Cardiac muscle cell (in vitro differentiated cells and primary cell): Measurements from ENCODE around the gene CRTC2. TPM values are rescaled to one million over a fixed set of nuclear protein-coding genes. Genes with fewer than 3 reads are reported as not detected.

Experiments used
- DNase-seq, 2 donors: peaks; one replicate each; pipeline versions ENCODE4 v3.0.0 to v3.0.0-alpha.2; 2010 to 2017; ENCODE audit warnings: low read depth in 1 of 2, low spot score in 1 of 2
- H3K27ac ChIP-seq: fragments of 200-600 bp; sonication (generic); 2 replicates; pipeline ENCODE4 v1.5.1; 2016
- H3K27me3 ChIP-seq: fragments of 200-600 bp; sonication (generic); 2 replicates; pipeline ENCODE4 v1.6.0; 2016; ENCODE audit warnings: control low read depth
- H3K36me3 ChIP-seq: fragments of 200-600 bp; sonication (generic); 2 replicates; pipeline ENCODE4 v1.5.1; 2016; ENCODE audit warnings: control low read depth
- H3K4me1 ChIP-seq: fragments of 200-600 bp; sonication (generic); 2 replicates; pipeline ENCODE4 v1.8.1; 2017; ENCODE audit warnings: low read depth, mild to moderate bottlenecking, mixed run types
- H3K4me3 ChIP-seq: fragments of 200-600 bp; sonication (generic); 2 replicates; pipeline ENCODE4 v1.5.1; 2016; ENCODE audit warnings: mild to moderate bottlenecking
- H3K9me3 ChIP-seq: fragments of 200-600 bp; sonication (generic); 2 replicates; pipeline ENCODE4 v1.5.1; 2017; ENCODE audit warnings: low read depth, mild to moderate bottlenecking, control low read depth
- CTCF ChIP-seq: IDR thresholded peaks from 2 replicates; pipeline ENCODE4 v1.5.1; 2012; ENCODE audit warnings: low read depth, mild to moderate bottlenecking, low read length
- polyA plus RNA-seq: library from polyadenylated mRNA; unstranded; fragments of >200 nt; fragmentation: Nextera tagmentation; extraction: Ambion mirVana; gene quantifications from 2 replicates; pipeline ENCODE4 v1.2.1, GENCODE V29; 2016
- total RNA-seq: library from RNA; depleted of rRNA; stranded (reverse); fragments of >200 nt; gene quantifications from 2 replicates; pipeline ENCODE4 v1.2.3, GENCODE V29; 2016

The CRTC2 gene
- total and polyA plus RNA-seq, 2 experiments from 2014 or later: 17.9 to 24.8 TPM

GRCh38 chr1:153962088-153963029 is 3.9 kb upstream of the CRTC2 start:
- no peak for TF ChIP-seq CTCF
- Histone ChIP-seq H3K27me3 (no peaks in the 10 kb centered on the region), H3K36me3 (peaks cover 6% of the 10 kb centered on the region), H3K9me3 (no peaks in the 10 kb centered on the region), H3K4me3 (peak overlapping the region; percentile 58), H3K27ac (no peak overlapping the region), H3K4me1 (peaks cover 17% of the 10 kb centered on the region)
- peak in 1 of 2 donors; percentile 57 for DNase-seq

- no peak for DNase-seq
- no peaks in the 10 kb centered on the region for H3K9me3 ChIP-seq
- H3K36me3 ChIP-seq: peaks cover 6% of the 10 kb centered on the region
- no peak overlapping the region for H3K4me3 ChIP-seq
- TF ChIP-seq CTCF: no peak
- H3K27me3 ChIP-seq: no peaks in the 10 kb centered on the region
- peaks cover 23% of the 10 kb centered on the region for H3K4me1 ChIP-seq
- no peak overlapping the region for H3K27ac ChIP-seq
Measured at GRCh38 chr1:153961421-153961820, 3.0 kb upstream of the CRTC2 start.

GRCh38 chr1:153960206-153960605 is 1.8 kb upstream of the CRTC2 start:
- no peaks in the 10 kb centered on the region for H3K27me3 ChIP-seq
- H3K27ac ChIP-seq: peak overlapping the region; percentile 7
- H3K9me3 ChIP-seq: no peaks in the 10 kb centered on the region
- H3K4me1 ChIP-seq: peaks cover 33% of the 10 kb centered on the region
- DNase-seq: no peak
- peaks cover 6% of the 10 kb centered on the region for H3K36me3 ChIP-seq
- no peak overlapping the region for H3K4me3 ChIP-seq
- TF ChIP-seq CTCF: no peak

GRCh38 chr1:153959454-153959853 is 1.0 kb upstream of the CRTC2 start:
- Histone ChIP-seq H3K9me3 (no peaks in the 10 kb centered on the region), H3K36me3 (peaks cover 6% of the 10 kb centered on the region), H3K27ac (peak overlapping the region; percentile 7), H3K4me1 (peaks cover 33% of the 10 kb centered on the region), H3K27me3 (no peaks in the 10 kb centered on the region), H3K4me3 (no peak overlapping the region)
- no peak for TF ChIP-seq CTCF
- DNase-seq: no peak

GRCh38 chr1:153958961-153959260 is 499 bp upstream of the CRTC2 start:
- H3K4me3 ChIP-seq: no peak overlapping the region
- H3K27me3 ChIP-seq: no peaks in the 10 kb centered on the region
- H3K27ac ChIP-seq: peak overlapping the region; percentile 7
- DNase-seq: no peak
- no peaks in the 10 kb centered on the region for H3K9me3 ChIP-seq
- H3K36me3 ChIP-seq: peaks cover 6% of the 10 kb centered on the region
- no peak for TF ChIP-seq CTCF
- peaks cover 37% of the 10 kb centered on the region for H3K4me1 ChIP-seq
